T-helper 1 cell (primary cell): ENCODE results near the gene MICB.

Experiments
- DNase-seq, 5 donors: peaks; one replicate each; pipeline ENCODE4 v3.0.0-alpha.2; 2012 to 2020

Gene MICB

GRCh38 chr6:31513456-31514165 is 15.7 kb downstream of the MICB start:
- no peak for DNase-seq

- no peak for DNase-seq
Observed at GRCh38 chr6:31521835-31522234, 23.9 kb downstream of the MICB start.

- no peak for DNase-seq
Observed at GRCh38 chr6:31525553-31525931, 27.6 kb downstream of the MICB start.

GRCh38 chr6:31525932-31526591 is 28.1 kb downstream of the MICB start:
- no peak for DNase-seq

- DNase-seq, result no peak
Observed at GRCh38 chr6:31528307-31528777, 30.4 kb downstream of the MICB start.

- DNase-seq, result no peak
Observed at GRCh38 chr6:31528821-31529328, 30.9 kb downstream of the MICB start, which contains the start of gene MCCD1. MCCD1 (plus strand) TSS chr6:31528962; CDS start chr6:31529015, 53 bp downstream.

- DNase-seq, result no peak
Observed at GRCh38 chr6:31529329-31530150, 31.6 kb downstream of the MICB start.

GRCh38 chr6:31530659-31531058 is 32.7 kb downstream of the MICB start:
- no peak for DNase-seq

GRCh38 chr6:31531162-31531561 is 33.2 kb downstream of the MICB start:
- no peak for DNase-seq

- DNase-seq, result no peak
Observed at GRCh38 chr6:31531771-31532643, 34.1 kb downstream of the MICB start.

GRCh38 chr6:31532644-31533454 is 34.9 kb downstream of the MICB start:
- no peak for DNase-seq

- DNase-seq, result no peak
Observed at GRCh38 chr6:31533455-31533841, 35.5 kb downstream of the MICB start.

- DNase-seq, result no peak
Observed at GRCh38 chr6:31534011-31534410, 36.1 kb downstream of the MICB start.

- DNase-seq, result no peak
Observed at GRCh38 chr6:31534521-31535040, 36.6 kb downstream of the MICB start.

GRCh38 chr6:31535538-31536324 is 37.8 kb downstream of the MICB start:
- DNase-seq, result no peak

GRCh38 chr6:31538805-31539400 is 41.0 kb downstream of the MICB start:
- DNase-seq, result no peak

GRCh38 chr6:31540640-31541039 is 42.7 kb downstream of the MICB start:
- DNase-seq, result no peak

GRCh38 chr6:31541059-31541657 is 43.2 kb downstream of the MICB start:
- DNase-seq, result peak; percentile 59 to 77 (median 66)
